HG03103 (cell line): ENCODE results near the gene DCXR.

Source experiments
- ATAC-seq: cut with Tn5 transposase; IDR thresholded peaks from one replicate; pipeline ENCODE4 v1.9.1; 2021; ENCODE audit warnings: low read depth; ENCODE audit not compliant: unreplicated experiment

The DCXR gene

GRCh38 chr17:82056729-82057621, 19.5 kb upstream of the DCXR start:
- ATAC-seq: no peak

DNA sequence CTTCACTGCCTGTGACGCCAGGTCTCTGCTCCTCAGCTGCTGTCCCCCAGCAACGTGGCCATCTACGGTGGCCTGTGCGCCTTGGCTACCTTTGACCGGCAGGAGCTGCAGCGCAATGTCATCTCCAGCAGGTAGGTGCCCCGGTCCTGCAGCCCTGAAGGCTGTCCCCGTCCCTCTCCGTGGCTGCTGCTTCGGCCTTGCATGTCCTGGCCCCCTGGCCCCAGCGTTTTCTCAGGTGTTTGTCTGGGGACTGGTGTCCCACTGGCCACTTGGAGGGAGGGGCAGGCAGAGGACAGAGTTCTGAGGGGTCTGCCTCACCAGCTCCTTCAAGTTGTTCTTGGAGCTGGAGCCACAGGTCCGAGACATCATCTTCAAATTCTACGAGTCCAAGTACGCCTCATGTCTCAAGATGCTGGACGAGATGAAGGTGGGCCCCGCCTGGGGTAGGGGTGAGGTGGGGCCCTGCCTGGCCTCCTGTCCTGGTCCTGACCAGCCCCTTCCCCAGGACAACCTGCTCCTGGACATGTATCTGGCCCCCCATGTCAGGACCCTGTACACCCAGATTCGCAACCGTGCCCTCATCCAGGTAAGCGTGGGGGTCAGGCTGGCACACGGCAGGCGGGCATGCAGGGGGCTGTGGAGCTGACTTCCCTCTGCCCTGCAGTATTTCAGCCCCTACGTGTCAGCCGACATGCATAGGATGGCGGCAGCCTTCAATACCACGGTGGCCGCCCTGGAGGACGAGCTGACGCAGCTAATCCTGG, 18.6 kb upstream of the DCXR start:
- ATAC-seq: no peak

GRCh38 chr17:82055023-82055964, 17.8 kb upstream of the DCXR start:
- ATAC-seq: no peak

- no peak for ATAC-seq
Measured at GRCh38 chr17:82054351-82055022, 17.0 kb upstream of the DCXR start.

DNA sequence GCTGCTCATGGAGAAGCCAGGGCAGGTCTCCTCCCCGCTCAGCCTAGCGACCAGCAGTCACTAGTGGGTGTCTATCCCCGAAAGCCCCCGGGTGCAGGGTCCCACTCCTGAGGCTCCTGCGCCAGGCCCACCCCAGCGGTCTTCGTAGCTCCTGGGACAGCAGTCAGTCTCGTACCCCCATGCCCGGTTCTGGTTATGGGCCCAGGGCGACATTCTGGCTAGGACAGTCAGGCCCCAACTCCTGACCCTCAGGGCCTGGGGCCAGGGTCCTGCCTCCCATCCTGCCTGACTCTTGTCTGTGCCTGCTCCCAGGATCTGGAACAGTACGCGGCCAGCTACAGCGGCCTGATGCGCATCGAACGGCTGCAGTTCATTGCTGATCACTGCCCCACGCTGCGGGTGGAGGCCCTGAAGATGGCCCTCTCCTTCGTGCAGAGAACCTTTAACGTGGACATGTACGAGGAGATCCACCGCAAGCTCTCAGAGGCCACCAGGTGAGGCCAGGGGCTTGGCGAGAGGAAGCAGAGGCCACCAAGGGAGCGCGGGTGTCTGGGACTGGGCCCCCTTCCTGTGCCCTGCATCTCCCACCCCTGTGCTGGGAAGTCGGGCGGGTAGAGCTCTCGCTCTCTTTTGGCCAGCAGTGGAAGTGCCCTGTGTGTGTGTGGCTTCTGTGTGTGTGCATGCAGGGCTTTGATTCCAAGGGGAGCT, 16.2 kb upstream of the DCXR start:
- no peak for ATAC-seq

DNA sequence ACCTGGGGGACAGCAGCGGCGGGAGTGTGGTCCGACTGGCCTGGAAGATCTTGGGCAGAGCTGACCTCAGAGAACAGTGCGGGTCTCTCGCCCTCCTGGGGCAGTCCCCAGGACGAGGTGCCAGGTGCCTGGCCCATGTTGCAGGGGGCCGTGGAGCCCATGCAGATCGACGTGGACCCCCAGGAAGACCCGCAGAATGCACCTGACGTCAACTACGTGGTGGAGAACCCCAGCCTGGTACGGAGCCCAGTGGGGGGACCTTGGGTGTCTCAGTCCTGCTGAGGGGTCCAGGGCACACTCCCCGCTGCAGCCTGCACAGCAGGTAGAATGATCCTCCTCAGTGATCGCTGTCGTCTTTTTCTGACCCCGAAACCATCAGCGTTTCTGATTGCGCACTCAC, 15.6 kb upstream of the DCXR start:
- ATAC-seq: no peak

- ATAC-seq: no peak
Measured at GRCh38 chr17:82052638-82053059, 15.2 kb upstream of the DCXR start.

GRCh38 chr17:82051776-82052637, 14.5 kb upstream of the DCXR start, which contains the start of the genes GPS1 and RFNG:
Gene GPS1 (plus strand): TSS chr17:82051898. CDS start chr17:82051932, 34 bp downstream.
Gene RFNG (minus strand): TSS chr17:82051811. CDS start chr17:82051766, 45 bp downstream.
- peak; percentile 52 for ATAC-seq

DNA sequence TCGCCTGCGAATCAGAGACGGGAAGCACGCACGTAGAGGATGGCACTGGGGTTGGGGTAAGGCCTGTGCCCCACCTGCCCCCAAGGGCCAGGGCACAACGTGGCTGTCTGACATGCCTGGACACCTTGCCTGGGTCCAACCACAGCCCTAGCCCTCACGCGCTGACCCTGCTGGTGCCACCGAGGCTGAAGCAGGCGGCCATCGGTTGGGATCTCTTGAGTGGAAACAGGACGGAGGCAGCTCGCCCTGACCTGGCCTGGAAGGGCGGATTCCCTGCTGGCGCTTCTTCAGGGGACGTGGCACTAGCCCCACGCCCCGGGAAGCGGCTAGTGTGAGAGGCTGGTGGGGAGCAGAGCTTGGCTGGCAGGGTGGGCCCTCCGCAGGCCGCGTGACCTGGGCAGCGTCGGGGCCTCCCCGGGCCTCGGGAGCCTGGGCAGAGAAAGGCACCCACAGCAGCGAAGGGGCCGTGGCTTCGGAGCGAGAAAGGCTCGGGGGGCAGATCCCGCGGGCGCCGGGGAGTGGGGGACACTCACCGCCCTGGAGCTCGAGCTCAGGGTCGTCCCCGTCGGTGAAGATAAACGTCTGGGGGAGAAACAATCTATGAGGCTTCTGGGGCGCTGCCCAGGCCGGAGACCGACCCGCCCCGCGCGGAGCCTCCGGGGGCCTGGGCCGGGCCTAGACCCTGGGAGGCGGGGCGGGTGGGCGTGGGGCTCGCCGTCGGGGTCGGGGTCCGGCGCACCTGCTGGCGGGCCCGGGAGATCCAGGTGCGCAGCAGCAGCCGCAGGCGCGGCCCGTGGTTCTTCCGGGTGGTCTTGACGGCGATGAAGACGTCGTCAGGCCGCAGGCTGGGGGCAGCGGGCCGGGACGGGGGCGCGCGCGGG, 13.5 kb upstream of the DCXR start:
- no peak for ATAC-seq

DNA sequence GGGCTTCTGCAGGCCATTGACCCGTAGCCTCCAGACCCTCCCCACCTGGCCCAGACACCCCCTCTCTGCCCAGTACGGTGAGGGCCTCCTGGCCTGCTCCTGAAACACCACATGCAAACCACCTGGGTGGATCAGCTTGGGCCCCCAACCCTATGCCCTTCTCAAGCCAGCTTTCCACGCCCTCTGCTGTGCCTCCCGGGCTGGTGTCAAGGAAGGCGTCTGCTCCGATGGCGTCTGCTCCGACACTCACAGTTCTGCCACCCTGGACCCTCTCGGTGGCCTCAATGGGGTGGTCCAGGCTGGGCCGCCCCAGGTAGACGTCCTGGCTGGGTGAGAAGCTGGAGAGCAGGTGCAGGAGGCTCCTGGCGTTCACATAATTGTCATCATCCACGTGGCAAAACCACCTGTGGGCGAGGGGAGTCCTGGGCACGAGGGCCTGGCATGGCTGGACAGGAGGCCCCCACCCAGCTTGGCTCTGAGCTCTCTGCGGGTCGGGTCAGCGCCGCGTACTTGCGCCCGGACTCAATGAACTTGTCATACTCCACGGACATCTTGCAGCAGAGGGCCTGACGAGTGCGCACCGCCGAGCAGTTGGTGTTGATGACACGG, 12.8 kb upstream of the DCXR start:
- ATAC-seq: no peak

DNA sequence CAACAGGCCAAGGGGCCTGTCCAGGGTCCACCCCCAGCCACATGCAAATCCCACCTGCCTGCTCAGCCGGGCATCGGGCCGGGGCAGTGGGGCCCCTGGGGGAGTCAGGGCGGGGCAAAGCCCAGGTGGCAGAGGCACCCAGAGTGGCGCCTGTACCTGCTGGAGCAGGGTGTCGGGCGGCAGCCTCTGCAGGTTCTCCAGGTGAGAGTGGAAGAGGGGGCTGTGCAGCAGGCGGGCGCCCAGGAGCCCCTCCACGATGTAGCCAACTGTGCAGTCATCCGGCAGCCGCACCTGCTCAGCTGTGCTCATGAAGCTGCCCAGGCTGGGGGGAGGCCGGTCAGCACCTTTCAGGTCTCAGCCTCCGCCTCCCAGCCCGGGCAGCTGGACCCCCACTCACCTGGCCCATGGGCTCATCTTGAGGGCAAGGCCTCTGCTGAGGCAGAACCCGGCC, 12.0 kb upstream of the DCXR start:
- no peak for ATAC-seq

DNA sequence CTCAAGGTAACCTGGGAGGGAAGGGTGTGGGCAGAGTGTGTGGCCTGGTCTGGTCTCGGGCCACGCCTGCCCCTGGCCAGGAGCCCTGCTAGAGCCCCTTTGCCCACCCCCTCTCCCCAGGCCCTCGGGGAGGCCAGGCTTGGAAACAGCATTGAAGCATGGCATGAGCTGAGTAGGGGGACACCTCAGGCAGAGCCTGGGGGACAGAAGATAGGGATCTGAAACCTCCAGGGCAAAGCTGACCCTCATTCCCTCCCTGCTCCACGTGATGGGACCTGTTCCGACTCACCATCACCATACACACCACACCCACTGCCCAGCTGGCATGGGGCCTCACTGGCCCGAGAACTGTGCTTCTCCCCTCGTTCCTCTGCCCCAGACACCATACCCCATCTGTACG, 11.6 kb upstream of the DCXR start:
- ATAC-seq: no peak

DNA sequence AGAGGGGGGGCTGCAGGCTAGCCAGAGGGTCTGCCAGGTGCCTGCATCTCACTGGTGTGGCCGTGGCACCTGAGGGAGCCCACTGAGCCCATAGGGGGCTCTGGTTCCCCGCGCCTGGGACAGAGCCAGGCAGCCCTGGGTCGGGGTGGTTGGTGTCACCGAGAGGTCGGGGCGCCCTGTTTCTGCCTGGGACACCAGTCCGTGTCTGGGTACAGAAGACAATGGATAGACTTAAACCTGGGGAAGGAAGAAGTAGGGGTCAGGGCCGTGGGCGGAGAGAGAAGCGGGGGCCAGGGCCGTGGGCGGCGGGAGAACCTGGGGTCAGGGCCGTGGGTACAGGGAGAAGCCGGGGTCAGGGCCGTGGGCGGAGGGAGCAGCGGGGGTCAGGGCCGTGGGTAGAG, 11.1 kb upstream of the DCXR start:
- ATAC-seq: no peak

- ATAC-seq: no peak
Measured at GRCh38 chr17:82047914-82048570, 10.5 kb upstream of the DCXR start.

- ATAC-seq: no peak
Measured at GRCh38 chr17:82047379-82047778, 9.9 kb upstream of the DCXR start.

GRCh38 chr17:82046903-82047302, 9.4 kb upstream of the DCXR start:
- no peak for ATAC-seq
